WTC11 (cell line): ENCODE measurements around the gene HDAC7. TPM values are rescaled to one million over a fixed set of nuclear protein-coding genes. Genes with fewer than 3 reads are reported as not detected.
A peak's percentile ranks its signal among the peaks of the same experiment; 100 is the strongest.

Source experiments
- ATAC-seq: fragments of 200-7000 bp; cut with Tn5 transposase; 2 replicates; pipeline ENCODE4 v1.10.0; 2021; ENCODE audit warnings: mild to moderate bottlenecking, moderate library complexity
- CTCF ChIA-PET: fragments of 300-600 bp; sonication (Branson Sonifier 250); formaldehyde crosslinking; loops from one replicate; lab custom pipeline; 2021; ENCODE audit warnings: antibody characterized with exemption; lab: Charles Lee
- POLR2A ChIA-PET: fragments of 350-600 bp; sonication (Branson Sonifier 250); formaldehyde crosslinking; loops from one replicate; lab custom pipeline; 2021; ENCODE audit warnings: antibody characterized with exemption; lab: Charles Lee
- DNase-seq: peaks from one replicate; pipeline ENCODE4 v3.0.0; 2021; ENCODE audit warnings: low spot score
- H3K27ac Mint-ChIP-seq: 2 replicates; pipeline ENCODE4 v1.8.0; 2021; ENCODE audit warnings: mixed read lengths
- H3K27me3 Mint-ChIP-seq: 2 replicates; pipeline ENCODE4 v1.8.0; 2021; ENCODE audit warnings: low read depth, mild to moderate bottlenecking, moderate library complexity, mixed read lengths
- H3K36me3 Mint-ChIP-seq: 2 replicates; pipeline ENCODE4 v1.8.0; 2021; ENCODE audit warnings: mixed read lengths
- H3K4me1 Mint-ChIP-seq: 2 replicates; pipeline ENCODE4 v1.8.0; 2022; ENCODE audit warnings: mixed read lengths
- H3K4me3 Mint-ChIP-seq: 2 replicates; pipeline ENCODE4 v1.8.0; 2021; ENCODE audit warnings: mild to moderate bottlenecking, moderate library complexity, mixed read lengths
- H3K9me3 Mint-ChIP-seq: 2 replicates; pipeline ENCODE4 v1.8.0; 2021; ENCODE audit warnings: mixed read lengths
- AFF4 ChIP-seq: sonication (generic); formaldehyde crosslinking; IDR thresholded peaks from 2 replicates; pipeline ENCODE4 v1.8.1; 2023; ENCODE audit warnings: mild to moderate bottlenecking, missing genetic modification reagents, borderline replicate concordance
- ARID4B ChIP-seq: sonication (generic); formaldehyde crosslinking; IDR thresholded peaks from 2 replicates; pipeline ENCODE4 v1.8.0; 2023; ENCODE audit warnings: missing genetic modification reagents, mild to moderate bottlenecking, borderline replicate concordance
- ATF1 ChIP-seq: sonication (generic); formaldehyde crosslinking; IDR thresholded peaks from 2 replicates; pipeline ENCODE4 v1.8.1; 2023; ENCODE audit warnings: mild to moderate bottlenecking, moderate library complexity, missing genetic modification reagents
- CTCF ChIP-seq: fragments of 200-600 bp; IDR thresholded peaks from 2 replicates; pipeline ENCODE4 v1.8.0; 2022; ENCODE audit warnings: antibody characterized with exemption
- EMX1 ChIP-seq: fragments of 250-450 bp; sonication (Bioruptor Pico); IDR thresholded peaks from 2 replicates; pipeline ENCODE4 v1.8.0; 2021; ENCODE audit warnings: mild to moderate bottlenecking
- HMGXB4 ChIP-seq: sonication (generic); formaldehyde crosslinking; IDR thresholded peaks from 2 replicates; pipeline ENCODE4 v1.8.1; 2023; ENCODE audit warnings: mild to moderate bottlenecking, moderate library complexity, missing genetic modification reagents
- JAZF1 ChIP-seq: fragments of 250-450 bp; sonication (Bioruptor Pico); IDR thresholded peaks from 2 replicates; pipeline ENCODE4 v1.9.0; 2021; ENCODE audit warnings: moderate library complexity, mild to moderate bottlenecking, inconsistent platforms
- MYBL2 ChIP-seq: sonication (generic); formaldehyde crosslinking; IDR thresholded peaks from 2 replicates; pipeline ENCODE4 v1.8.1; 2023; ENCODE audit warnings: mild to moderate bottlenecking, moderate library complexity, missing genetic modification reagents
- NFATC4 ChIP-seq: fragments of 250-450 bp; sonication (Bioruptor Pico); IDR thresholded peaks from 2 replicates; pipeline ENCODE4 v1.9.0; 2021; ENCODE audit warnings: mild to moderate bottlenecking
- NR1H2 ChIP-seq: sonication (generic); formaldehyde crosslinking; IDR thresholded peaks from 2 replicates; pipeline ENCODE4 v1.9.0; 2021; ENCODE audit warnings: mild to moderate bottlenecking, moderate library complexity, missing genetic modification reagents
- OVOL2 ChIP-seq: fragments of 250-450 bp; sonication (Bioruptor Pico); IDR thresholded peaks from 2 replicates; pipeline ENCODE4 v1.9.0; 2021; ENCODE audit warnings: mild to moderate bottlenecking, borderline replicate concordance
- ZNF138 ChIP-seq: sonication (generic); formaldehyde crosslinking; conservative IDR thresholded peaks from 2 replicates; pipeline ENCODE4 v1.8.1; 2022; ENCODE audit warnings: mild to moderate bottlenecking, moderate library complexity, missing genetic modification reagents
- total RNA-seq: library from RNA; stranded (reverse); gene quantifications from 3 replicates; pipeline ENCODE4 v1.2.3, GENCODE V29; 2021

The HDAC7 gene
- total RNA-seq, 1 experiment from 2014 or later: 111 TPM

- TF ChIP-seq ARID4B (CRISPR knock-in tag) (no peak), MYBL2 (CRISPR knock-in tag) (no peak), NFATC4 (CRISPR knock-in tag) (no peak), NR1H2 (CRISPR knock-in tag) (no peak), ATF1 (no peak), ZNF138 (no peak), AFF4 (CRISPR knock-in tag) (no peak)
These were observed 74.8 kb downstream of the HDAC7 start (continued) for GRCh38 chr12:47744778-47745436.

- no peaks in the 10 kb centered on the region for H3K9me3 Mint-ChIP-seq
- ATAC-seq: peak; percentile 91
- ChIA-PET CTCF (interaction anchor here (0.6 to 15.4 kb wide), 30 partner anchors 11 to 1411 kb away, joined by 3 to 735 read pairs (median 4); partner anchors contain the start of genes ASB8, ENDOU, HDAC7 and RAPGEF3), POLR2A (interaction anchor here (0.6 to 3.4 kb wide), 6 partner anchors 14 to 34 kb away, joined by 3 to 17 read pairs (median 4); no protein-coding TSS in a partner anchor)
- DNase-seq: peak; percentile 84
- H3K27me3 Mint-ChIP-seq: peaks cover 10% of the 10 kb centered on the region
- H3K4me1 Mint-ChIP-seq: peaks cover 33% of the 10 kb centered on the region
- no peak for TF ChIP-seq EMX1 (CRISPR knock-in tag)
- TF ChIP-seq HMGXB4 (CRISPR knock-in tag): no peak
- peak; percentile 69 for TF ChIP-seq CTCF
- TF ChIP-seq OVOL2 (CRISPR knock-in tag): no peak
- no peak for TF ChIP-seq JAZF1
- H3K27ac Mint-ChIP-seq: no peak overlapping the region
- H3K4me3 Mint-ChIP-seq: no peak overlapping the region
- H3K36me3 Mint-ChIP-seq: no peaks in the 10 kb centered on the region
These were observed 75.6 kb downstream of the HDAC7 start for GRCh38 chr12:47744005-47744651.
